WTC11 (cell line): Measurements from ENCODE around the gene NEK10.

Source experiments
- ATF1 ChIP-seq: sonication (generic); formaldehyde crosslinking; IDR thresholded peaks from 2 replicates; pipeline ENCODE4 v1.8.1; 2023; ENCODE audit warnings: mild to moderate bottlenecking, moderate library complexity, missing genetic modification reagents
- ATF2 ChIP-seq: sonication (generic); formaldehyde crosslinking; IDR thresholded peaks from 2 replicates; pipeline ENCODE4 v1.8.1; 2022; ENCODE audit warnings: low read depth, missing genetic modification reagents, borderline replicate concordance
- FOXJ3 ChIP-seq: sonication (generic); formaldehyde crosslinking; IDR thresholded peaks from 2 replicates; pipeline ENCODE4 v1.9.0; 2021; ENCODE audit warnings: missing genetic modification reagents, mild to moderate bottlenecking, borderline replicate concordance
- HMGXB4 ChIP-seq: sonication (generic); formaldehyde crosslinking; IDR thresholded peaks from 2 replicates; pipeline ENCODE4 v1.8.1; 2023; ENCODE audit warnings: mild to moderate bottlenecking, moderate library complexity, missing genetic modification reagents
- MAX ChIP-seq: sonication (generic); formaldehyde crosslinking; IDR thresholded peaks from 2 replicates; pipeline ENCODE4 v1.8.0; 2022; ENCODE audit warnings: mild to moderate bottlenecking, missing genetic modification reagents
- MYBL2 ChIP-seq: sonication (generic); formaldehyde crosslinking; IDR thresholded peaks from 2 replicates; pipeline ENCODE4 v1.8.1; 2023; ENCODE audit warnings: mild to moderate bottlenecking, moderate library complexity, missing genetic modification reagents
- NR3C1 ChIP-seq: sonication (generic); formaldehyde crosslinking; conservative IDR thresholded peaks from 2 replicates; pipeline ENCODE4 v1.8.1; 2023; ENCODE audit warnings: low read depth, mild to moderate bottlenecking, missing genetic modification reagents
- TF ChIP-seq, protein P1 (sequence below): fragments of 200-600 bp; IDR thresholded peaks from 2 replicates; pipeline ENCODE4 v1.8.0; 2022; ENCODE audit warnings: antibody characterized with exemption
- TF ChIP-seq, protein P2 (sequence below): sonication (generic); formaldehyde crosslinking; conservative IDR thresholded peaks from 2 replicates; pipeline ENCODE4 v1.8.1; 2022; ENCODE audit warnings: mild to moderate bottlenecking, missing genetic modification reagents
- TF ChIP-seq, protein P3 (sequence below): sonication (generic); formaldehyde crosslinking; IDR thresholded peaks from 2 replicates; pipeline ENCODE4 v1.8.1; 2023; ENCODE audit warnings: mild to moderate bottlenecking, missing genetic modification reagents
- TF ChIP-seq, protein P4 (sequence below): sonication (generic); formaldehyde crosslinking; IDR thresholded peaks from 2 replicates; pipeline ENCODE4 v1.8.0; 2022; ENCODE audit warnings: missing genetic modification reagents

- TF ChIP-seq, protein P1, sequence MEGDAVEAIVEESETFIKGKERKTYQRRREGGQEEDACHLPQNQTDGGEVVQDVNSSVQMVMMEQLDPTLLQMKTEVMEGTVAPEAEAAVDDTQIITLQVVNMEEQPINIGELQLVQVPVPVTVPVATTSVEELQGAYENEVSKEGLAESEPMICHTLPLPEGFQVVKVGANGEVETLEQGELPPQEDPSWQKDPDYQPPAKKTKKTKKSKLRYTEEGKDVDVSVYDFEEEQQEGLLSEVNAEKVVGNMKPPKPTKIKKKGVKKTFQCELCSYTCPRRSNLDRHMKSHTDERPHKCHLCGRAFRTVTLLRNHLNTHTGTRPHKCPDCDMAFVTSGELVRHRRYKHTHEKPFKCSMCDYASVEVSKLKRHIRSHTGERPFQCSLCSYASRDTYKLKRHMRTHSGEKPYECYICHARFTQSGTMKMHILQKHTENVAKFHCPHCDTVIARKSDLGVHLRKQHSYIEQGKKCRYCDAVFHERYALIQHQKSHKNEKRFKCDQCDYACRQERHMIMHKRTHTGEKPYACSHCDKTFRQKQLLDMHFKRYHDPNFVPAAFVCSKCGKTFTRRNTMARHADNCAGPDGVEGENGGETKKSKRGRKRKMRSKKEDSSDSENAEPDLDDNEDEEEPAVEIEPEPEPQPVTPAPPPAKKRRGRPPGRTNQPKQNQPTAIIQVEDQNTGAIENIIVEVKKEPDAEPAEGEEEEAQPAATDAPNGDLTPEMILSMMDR = no peak
- TF ChIP-seq MYBL2 (CRISPR knock-in tag) (no peak), HMGXB4 (no peak), ATF1 (CRISPR knock-in tag) (no peak), ATF2 (no peak), FOXJ3 (CRISPR knock-in tag) (no peak), NR3C1 (CRISPR knock-in tag) (no peak), MAX (no peak)
- TF ChIP-seq, protein P2, sequence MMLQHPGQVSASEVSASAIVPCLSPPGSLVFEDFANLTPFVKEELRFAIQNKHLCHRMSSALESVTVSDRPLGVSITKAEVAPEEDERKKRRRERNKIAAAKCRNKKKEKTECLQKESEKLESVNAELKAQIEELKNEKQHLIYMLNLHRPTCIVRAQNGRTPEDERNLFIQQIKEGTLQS (CRISPR knock-in tag) = no peak
- TF ChIP-seq, protein P3, sequence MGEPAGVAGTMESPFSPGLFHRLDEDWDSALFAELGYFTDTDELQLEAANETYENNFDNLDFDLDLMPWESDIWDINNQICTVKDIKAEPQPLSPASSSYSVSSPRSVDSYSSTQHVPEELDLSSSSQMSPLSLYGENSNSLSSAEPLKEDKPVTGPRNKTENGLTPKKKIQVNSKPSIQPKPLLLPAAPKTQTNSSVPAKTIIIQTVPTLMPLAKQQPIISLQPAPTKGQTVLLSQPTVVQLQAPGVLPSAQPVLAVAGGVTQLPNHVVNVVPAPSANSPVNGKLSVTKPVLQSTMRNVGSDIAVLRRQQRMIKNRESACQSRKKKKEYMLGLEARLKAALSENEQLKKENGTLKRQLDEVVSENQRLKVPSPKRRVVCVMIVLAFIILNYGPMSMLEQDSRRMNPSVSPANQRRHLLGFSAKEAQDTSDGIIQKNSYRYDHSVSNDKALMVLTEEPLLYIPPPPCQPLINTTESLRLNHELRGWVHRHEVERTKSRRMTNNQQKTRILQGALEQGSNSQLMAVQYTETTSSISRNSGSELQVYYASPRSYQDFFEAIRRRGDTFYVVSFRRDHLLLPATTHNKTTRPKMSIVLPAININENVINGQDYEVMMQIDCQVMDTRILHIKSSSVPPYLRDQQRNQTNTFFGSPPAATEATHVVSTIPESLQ (CRISPR knock-in tag) = no peak
- TF ChIP-seq, protein P4, sequence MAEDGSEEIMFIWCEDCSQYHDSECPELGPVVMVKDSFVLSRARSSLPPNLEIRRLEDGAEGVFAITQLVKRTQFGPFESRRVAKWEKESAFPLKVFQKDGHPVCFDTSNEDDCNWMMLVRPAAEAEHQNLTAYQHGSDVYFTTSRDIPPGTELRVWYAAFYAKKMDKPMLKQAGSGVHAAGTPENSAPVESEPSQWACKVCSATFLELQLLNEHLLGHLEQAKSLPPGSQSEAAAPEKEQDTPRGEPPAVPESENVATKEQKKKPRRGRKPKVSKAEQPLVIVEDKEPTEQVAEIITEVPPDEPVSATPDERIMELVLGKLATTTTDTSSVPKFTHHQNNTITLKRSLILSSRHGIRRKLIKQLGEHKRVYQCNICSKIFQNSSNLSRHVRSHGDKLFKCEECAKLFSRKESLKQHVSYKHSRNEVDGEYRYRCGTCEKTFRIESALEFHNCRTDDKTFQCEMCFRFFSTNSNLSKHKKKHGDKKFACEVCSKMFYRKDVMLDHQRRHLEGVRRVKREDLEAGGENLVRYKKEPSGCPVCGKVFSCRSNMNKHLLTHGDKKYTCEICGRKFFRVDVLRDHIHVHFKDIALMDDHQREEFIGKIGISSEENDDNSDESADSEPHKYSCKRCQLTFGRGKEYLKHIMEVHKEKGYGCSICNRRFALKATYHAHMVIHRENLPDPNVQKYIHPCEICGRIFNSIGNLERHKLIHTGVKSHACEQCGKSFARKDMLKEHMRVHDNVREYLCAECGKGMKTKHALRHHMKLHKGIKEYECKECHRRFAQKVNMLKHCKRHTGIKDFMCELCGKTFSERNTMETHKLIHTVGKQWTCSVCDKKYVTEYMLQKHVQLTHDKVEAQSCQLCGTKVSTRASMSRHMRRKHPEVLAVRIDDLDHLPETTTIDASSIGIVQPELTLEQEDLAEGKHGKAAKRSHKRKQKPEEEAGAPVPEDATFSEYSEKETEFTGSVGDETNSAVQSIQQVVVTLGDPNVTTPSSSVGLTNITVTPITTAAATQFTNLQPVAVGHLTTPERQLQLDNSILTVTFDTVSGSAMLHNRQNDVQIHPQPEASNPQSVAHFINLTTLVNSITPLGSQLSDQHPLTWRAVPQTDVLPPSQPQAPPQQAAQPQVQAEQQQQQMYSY = no peak
Measured at GRCh38 chr3:27200721-27201489, 168.3 kb downstream of the NEK10 start.
